ENCODE measurements around the gene DMWD. TPM values are rescaled to one million over a fixed set of nuclear protein-coding genes. Genes with fewer than 3 reads are reported as not detected.

DMWD gene
- polyA plus RNA-seq, 2 of the 4 experiments (the other 2 are of a cell fraction), result 17.1 to 31.3 TPM

DNA sequence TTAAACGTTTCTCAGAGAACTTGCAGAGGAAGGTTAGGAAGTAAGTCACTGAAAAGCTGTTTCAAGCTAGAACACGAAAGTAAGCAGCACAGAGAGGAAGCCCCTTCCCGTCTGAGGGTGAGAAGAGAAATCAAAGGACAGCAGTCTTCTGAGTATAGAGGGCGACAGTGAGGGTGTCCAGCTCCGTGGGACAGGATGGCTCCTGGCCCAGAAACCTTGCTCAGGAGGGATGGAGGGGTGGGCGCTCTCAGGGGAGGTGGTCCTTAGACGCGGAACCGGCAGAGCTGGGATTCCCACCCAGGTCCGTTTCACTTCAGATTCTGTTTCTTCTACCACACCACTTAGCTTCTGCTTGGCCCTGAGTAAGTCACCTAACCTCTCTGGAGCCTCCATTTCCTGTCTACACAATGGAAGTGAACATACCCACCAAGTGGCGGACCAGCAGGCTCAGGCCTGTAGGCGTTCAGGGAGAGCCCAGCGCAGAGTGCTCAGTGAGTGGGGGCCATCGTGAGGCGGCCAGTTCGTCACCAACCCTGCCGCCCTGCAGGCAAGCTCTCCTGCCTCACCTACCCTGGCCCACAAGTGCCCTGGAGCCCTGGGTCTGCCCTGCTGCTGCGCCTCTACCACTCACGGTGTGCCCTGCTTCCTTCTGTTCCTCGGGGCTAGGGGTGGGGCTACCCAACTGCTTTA, 27.9 kb upstream of the DMWD start:
- FAIRE-seq, result no peak
- 78% methylated on average over 20 of the region's 20 CpGs for WGBS (ENCODE audit: missing lambda C conversion rate)
- no peak for DNase-seq (ENCODE audit: low read depth in 1 of 2, low spot score in 1 of 2)
- H3K4me3 ChIP-seq, result no peak overlapping the region
- CTCF ChIA-PET, result interaction anchor here (0.6 to 74.3 kb wide), 7 partner anchors 12 to 445 kb away, joined by 3 to 2204 read pairs (median 151); partner anchors contain the start of genes DMPK, DMWD, IRF2BP1 and RSPH6A
- H3K9me3 ChIP-seq, result no peaks in the 10 kb centered on the region
- TF ChIP-seq FOSL2 (IDR thresholded peaks at IDR 0.05) (no peak), FOSL2 (CRISPR knock-in tag; IDR thresholded peaks at IDR 0.05) (no peak), POLR2A (IDR thresholded peaks at IDR 0.05; ENCODE audit: low read length) (no peak), EP300 (IDR thresholded peaks at IDR 0.05) (no peak), HOXB13 (CRISPR knock-in tag; IDR thresholded peaks at IDR 0.05; ENCODE audit: low read depth) (no peak), CBX8 (IDR thresholded peaks at IDR 0.05) (no peak), JUN (IDR thresholded peaks at IDR 0.05) (no peak), FOXS1 (CRISPR knock-in tag; IDR thresholded peaks at IDR 0.05) (no peak), SMC3 (IDR thresholded peaks at IDR 0.05) (no peak), TP53 (CRISPR knock-in tag; IDR thresholded peaks at IDR 0.05) (no peak), TFCP2L1 (CRISPR knock-in tag; IDR thresholded peaks at IDR 0.05) (no peak), MAFK (IDR thresholded peaks at IDR 0.05; ENCODE audit: partially characterized antibody) (no peak), ZNF302 (CRISPR knock-in tag; IDR thresholded peaks at IDR 0.05) (no peak), MAZ (IDR thresholded peaks at IDR 0.05; ENCODE audit: borderline replicate concordance, low read depth, low read length) (no peak), HOXB5 (CRISPR knock-in tag; IDR thresholded peaks at IDR 0.05) (no peak), HOXA7 (CRISPR knock-in tag; IDR thresholded peaks at IDR 0.05) (no peak)
- TF ChIP-seq, protein P1, sequence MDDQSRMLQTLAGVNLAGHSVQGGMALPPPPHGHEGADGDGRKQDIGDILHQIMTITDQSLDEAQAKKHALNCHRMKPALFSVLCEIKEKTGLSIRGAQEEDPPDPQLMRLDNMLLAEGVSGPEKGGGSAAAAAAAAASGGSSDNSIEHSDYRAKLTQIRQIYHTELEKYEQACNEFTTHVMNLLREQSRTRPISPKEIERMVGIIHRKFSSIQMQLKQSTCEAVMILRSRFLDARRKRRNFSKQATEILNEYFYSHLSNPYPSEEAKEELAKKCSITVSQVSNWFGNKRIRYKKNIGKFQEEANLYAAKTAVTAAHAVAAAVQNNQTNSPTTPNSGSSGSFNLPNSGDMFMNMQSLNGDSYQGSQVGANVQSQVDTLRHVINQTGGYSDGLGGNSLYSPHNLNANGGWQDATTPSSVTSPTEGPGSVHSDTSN (IDR thresholded peaks at IDR 0.05), result no peak
- H3K4me2 ChIP-seq, result no peak overlapping the region
- no peak overlapping the region for H3K27ac ChIP-seq
- ATAC-seq, result no peak
- H3K4me1 ChIP-seq, result peaks cover 10% of the 10 kb centered on the region; the same call in 1 of the 3 replicates
- POLR2A ChIA-PET, result interaction anchor here (1.1 to 1.3 kb wide), 2 partner anchors 8 to 43 kb away, joined by 3 to 5 read pairs; partner anchors contain the start of gene SYMPK

DNA sequence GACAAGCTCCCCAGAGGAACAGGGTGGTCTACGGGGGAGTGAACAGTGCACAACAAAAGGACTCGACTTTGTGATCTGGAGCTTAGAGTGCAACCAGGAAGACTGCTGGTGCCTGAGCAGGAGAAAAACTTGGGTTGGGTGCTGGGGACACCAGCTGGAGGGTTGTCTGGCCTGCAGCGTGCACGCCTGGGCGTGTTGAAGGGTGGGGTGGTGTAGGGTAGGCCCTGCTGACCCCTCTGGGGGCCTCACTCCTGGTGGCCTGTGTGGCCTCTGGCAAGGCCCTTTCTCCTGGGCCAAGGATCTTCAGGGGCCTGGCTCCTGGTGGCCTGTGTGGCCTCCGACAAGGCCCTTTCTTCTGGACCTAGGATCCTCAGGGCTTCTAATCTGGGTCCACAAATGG, 27.1 kb upstream of the DMWD start:
- DNase-seq (ENCODE audit: low read depth in 1 of 2, low spot score in 1 of 2), result no peak
- WGBS (ENCODE audit: missing lambda C conversion rate), result 88% methylated on average over 6 of the region's 6 CpGs
- POLR2A ChIA-PET, result interaction anchor here (1.1 to 1.3 kb wide), 2 partner anchors 9 to 44 kb away, joined by 3 to 5 read pairs; partner anchors contain the start of gene SYMPK

DNA sequence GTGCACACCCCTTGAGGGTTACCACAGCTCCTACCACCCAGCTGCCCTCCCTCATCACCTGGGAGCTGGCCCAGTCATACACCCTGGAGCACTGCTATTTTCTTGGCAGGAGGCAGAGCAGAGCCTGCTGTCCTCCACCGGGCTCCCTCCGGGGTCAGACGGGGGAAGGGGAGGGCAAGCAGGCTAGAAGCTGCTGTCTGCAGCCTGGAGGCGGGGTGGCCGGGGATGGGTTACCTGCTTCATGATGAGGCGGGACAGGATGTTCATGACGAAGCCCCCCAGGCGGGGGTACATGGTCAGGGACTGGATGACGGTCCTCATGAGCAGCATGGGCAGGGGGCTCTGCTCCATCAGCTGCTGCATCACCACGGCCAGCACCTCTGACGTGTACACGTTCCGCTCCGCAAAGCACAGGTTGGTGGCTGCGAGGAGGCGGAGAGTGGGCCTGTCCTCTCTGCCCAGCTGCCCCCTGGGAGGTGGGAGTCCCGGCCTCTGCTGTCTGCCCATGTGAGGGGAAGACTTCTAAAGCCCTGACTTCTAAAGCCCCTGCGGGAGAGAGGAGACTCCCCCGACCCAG, 25.2 kb upstream of the DMWD start:
- FAIRE-seq (no peak), ATAC-seq (peak in 1 of 2 experiments; percentile 30; a peak in 3 of 6 replicates), DNase-seq (ENCODE audit: low read depth in 1 of 2, low spot score in 1 of 2) (no peak)
- Histone ChIP-seq H3K4me3 (no peak overlapping the region), H3K27ac (no peak overlapping the region), H3K9me3 (no peaks in the 10 kb centered on the region), H3K4me2 (no peak overlapping the region), H3K4me1 (peaks cover 10% of the 10 kb centered on the region; the same call in 1 of the 3 replicates)
- POLR2A ChIA-PET, result interaction anchor here (0.7 to 1.4 kb wide), 5 partner anchors 9 to 96 kb away, joined by 3 to 5 read pairs (median 4); partner anchors contain the start of gene IRF2BP1
- CTCF ChIA-PET, result interaction anchor here (0.6 to 74.3 kb wide), 29 partner anchors 10 to 448 kb away, joined by 3 to 2204 read pairs (median 5); partner anchors contain the start of genes CCDC61, DMPK, DMWD and FOXA3
- 75% methylated on average over 19 of the region's 19 CpGs for WGBS (ENCODE audit: missing lambda C conversion rate)
- TF ChIP-seq FOSL2 (IDR thresholded peaks at IDR 0.05) (no peak), FOSL2 (CRISPR knock-in tag; IDR thresholded peaks at IDR 0.05) (no peak), RFX5 (IDR thresholded peaks at IDR 0.05) (no peak), RNF2 (IDR thresholded peaks at IDR 0.05; ENCODE audit: borderline replicate concordance, low read depth) (no peak), POLR2AphosphoS2 (conservative IDR thresholded peaks at IDR 0.05; ENCODE audit: low read length) (no peak), EHMT2 (IDR thresholded peaks at IDR 0.05; ENCODE audit: low read depth) (no peak), ESRRA (IDR thresholded peaks at IDR 0.05; ENCODE audit: borderline replicate concordance, low read length) (no peak), HMGXB4 (CRISPR knock-in tag; IDR thresholded peaks at IDR 0.05; ENCODE audit: borderline replicate concordance) (no peak), PHF8 (IDR thresholded peaks at IDR 0.05; ENCODE audit: borderline replicate concordance, low read depth) (no peak)
- TF ChIP-seq, protein P1 (IDR thresholded peaks at IDR 0.05), result no peak
- TF ChIP-seq, protein P2, sequence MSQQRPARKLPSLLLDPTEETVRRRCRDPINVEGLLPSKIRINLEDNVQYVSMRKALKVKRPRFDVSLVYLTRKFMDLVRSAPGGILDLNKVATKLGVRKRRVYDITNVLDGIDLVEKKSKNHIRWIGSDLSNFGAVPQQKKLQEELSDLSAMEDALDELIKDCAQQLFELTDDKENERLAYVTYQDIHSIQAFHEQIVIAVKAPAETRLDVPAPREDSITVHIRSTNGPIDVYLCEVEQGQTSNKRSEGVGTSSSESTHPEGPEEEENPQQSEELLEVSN (IDR thresholded peaks at IDR 0.05; ENCODE audit: borderline replicate concordance, low read depth), result no peak

More for the DNA sequence above, 27.1 kb upstream of the DMWD start:
- no peaks in the 10 kb centered on the region for H3K9me3 ChIP-seq
- CTCF ChIA-PET, result interaction anchor here (8.9 to 74.3 kb wide), 4 partner anchors 12 to 63 kb away, joined by 151 to 2204 read pairs (median 1186); partner anchors contain the start of genes DMPK, DMWD, IRF2BP1 and RSPH6A
- ATAC-seq (no peak), FAIRE-seq (no peak)
- H3K4me1 ChIP-seq, result peaks cover 10% of the 10 kb centered on the region; the same call in 1 of the 3 replicates
- no peak overlapping the region for H3K4me3 ChIP-seq
- TF ChIP-seq HOXA7 (CRISPR knock-in tag; IDR thresholded peaks at IDR 0.05) (no peak), RCOR1 (IDR thresholded peaks at IDR 0.05; ENCODE audit: low read depth, low read length) (no peak), CEBPB (IDR thresholded peaks at IDR 0.05) (no peak), RAD21 (conservative IDR thresholded peaks at IDR 0.05 in 1 of 2, IDR thresholded peaks at IDR 0.05 in 1 of 2) (no peak), KDM5A (IDR thresholded peaks at IDR 0.05) (no peak)
- H3K27ac ChIP-seq, result peak overlapping the region in 1 of 2 experiments; percentile 18; a peak in 2 of 6 replicates
- no peak overlapping the region for H3K4me2 ChIP-seq

Measured in A549 (cell line).